ENCODE results near the gene MEOX2.

Gene MEOX2

DNA sequence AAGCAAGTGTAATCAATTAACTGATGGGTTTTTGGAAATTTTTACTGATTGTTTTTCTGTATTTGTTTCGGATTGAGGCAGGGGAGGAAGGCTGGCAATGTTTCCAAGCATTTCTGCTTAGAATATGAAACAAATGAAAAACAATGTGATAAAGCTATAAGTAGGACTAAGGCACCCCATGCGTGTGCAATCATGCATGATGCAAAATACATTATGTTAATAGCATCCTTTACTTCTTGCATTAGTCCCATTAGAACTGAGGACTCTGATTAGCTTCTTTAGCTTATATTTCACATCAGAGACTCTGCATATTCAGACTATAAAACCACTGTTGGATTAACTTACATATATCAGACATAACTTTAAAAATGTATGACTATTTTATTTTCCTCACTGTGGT, 76.0 kb downstream of the MEOX2 start:
- no peak for DNase-seq (ENCODE audit: low read depth in 2 of 2)

DNA sequence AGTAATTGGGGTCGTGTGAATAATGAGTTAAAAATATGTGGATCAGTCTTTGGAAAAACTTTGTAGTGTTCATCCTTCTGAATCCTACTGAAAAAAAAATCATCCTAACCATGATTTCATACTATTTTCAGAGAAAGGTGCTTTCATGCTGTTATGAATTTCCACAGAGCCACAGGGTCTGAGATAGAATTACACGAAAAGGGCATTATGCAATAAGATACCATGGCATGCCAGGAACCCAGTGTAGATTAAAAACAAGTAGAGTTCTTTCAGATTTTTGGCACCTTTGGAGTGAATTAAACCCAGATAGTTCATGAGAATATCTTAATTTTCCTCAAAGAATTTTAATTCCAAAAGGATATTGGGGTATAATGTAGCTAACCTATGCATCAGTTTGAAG, 77.2 kb downstream of the MEOX2 start:
- no peak for DNase-seq (ENCODE audit: low read depth in 2 of 2)

DNA sequence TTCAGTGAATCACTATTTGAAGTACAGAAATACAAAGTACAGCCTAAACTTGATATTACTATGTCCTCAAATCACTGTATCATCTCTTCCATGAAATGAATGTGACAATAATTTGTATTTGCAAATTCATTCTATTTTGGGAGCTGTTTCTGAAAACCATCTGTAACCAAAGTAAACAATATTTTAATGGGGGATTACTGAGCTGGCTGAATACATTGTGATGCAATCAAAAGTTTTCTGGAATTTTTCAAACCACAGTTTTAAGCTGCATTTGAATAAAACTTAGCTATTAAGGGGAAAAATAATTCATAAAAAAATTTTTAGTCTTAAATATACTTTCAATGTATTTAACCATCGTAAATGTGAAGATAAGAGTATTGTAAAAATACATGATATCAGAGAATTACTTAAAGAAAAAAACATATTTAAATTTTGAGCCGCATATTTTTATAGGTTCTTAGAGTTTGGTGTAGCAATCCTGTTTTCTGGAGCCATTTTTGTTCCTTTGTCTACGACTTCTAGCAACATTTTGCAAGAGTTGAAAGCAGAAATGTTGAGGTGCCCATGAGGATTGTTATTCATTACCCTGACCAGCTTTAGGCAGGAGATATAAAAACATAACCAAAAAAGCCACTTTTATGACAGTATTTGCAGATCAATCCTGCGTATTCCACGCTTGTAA, 78.8 kb downstream of the MEOX2 start:
- no peak for DNase-seq (ENCODE audit: low read depth in 2 of 2)

DNA sequence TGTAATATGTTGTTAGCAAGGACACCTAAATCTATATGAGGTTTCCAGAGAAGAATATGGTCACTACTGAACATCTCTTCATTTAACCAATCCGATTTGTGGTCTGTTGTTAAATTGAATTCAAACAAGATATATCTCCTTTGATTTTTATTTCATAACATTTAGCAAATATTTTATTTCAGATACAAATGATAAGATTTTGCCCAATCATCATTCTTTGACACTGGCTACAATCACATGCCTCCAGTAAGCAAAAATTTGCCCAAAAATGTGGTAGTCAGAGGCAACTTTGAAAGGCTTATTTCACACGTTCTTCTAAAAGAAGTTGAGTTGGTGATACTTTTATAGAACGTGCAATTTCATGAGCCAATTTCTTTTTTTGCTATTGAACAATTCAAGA, 79.9 kb downstream of the MEOX2 start:
- DNase-seq (ENCODE audit: low read depth in 2 of 2), result no peak

DNA sequence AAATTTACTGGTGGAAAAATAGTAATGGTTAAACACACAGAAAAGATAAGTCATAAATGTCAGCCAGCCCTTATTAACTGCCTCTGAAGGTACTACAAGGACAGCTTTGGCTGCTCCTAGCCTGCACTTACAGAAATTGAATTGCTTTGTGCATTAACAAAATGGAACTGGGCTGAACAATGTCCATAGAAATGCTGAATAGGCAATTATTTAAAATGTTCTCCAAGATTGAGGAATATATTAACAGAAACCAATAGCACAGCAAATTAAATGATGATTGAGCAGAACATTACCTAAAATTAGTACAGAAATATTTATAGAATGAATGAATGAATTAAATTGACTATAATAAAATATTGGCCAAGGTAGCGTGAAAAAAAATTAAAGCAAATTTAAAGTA, 82.3 kb downstream of the MEOX2 start:
- no peak for DNase-seq (ENCODE audit: low read depth in 2 of 2)

DNA sequence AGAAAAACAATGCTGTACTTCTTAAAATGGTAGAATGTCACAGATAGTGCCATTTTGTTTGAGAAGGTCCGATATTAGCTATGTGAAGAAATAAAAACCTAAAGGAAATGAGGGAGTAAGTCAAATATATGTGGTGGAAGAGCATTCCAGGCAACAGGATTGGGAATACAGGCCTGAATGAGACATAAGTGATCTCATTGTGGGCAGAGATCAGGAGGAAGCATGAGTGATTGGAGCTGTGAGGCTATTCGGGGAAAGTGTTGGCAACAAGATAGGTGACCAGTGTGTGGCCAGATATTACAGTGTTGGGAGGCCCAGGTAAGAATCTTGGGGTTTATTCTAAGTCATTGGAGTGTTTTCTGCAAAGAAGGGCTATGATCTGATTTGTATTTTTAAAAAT, 83.4 kb downstream of the MEOX2 start:
- DNase-seq (ENCODE audit: low read depth in 2 of 2), result no peak

DNA sequence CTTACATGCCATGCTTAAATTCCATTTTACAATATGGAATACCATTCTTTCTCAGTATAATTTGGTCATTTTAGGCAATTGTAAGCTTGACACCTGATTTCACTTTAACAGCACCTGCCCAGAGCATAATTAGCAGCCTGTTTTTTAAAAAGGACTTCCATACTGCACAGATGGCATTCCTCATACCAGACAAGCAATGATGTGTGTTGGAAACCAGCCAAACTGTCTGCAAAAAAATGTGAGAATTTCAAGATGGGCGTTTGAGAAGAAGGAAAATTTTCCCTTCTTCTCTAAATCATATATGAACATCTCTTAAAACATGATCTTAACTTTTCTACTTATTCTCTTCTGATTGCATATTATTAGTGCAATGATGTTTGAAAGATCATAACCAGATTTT, 84.2 kb downstream of the MEOX2 start:
- no peak for DNase-seq (ENCODE audit: low read depth in 2 of 2)

DNA sequence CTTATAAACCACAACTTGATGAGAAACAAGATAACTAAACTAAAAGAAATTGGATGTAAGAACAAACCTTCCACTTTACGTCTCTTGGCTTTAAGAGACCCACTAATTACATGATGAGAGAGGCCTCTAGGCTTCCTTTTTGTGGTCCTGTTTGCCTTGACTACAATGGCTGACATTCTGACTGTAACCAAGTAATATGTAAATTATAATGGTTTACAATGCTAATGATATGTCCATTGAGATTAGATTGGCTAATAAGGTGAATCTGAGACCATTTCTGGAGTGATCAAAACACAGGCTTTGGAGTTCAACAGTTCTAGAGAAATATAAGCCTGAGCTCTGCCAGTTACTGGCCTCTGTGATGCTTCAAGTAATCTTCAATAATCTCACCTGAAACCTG, 85.3 kb downstream of the MEOX2 start:
- DNase-seq (ENCODE audit: low read depth in 2 of 2), result no peak

DNA sequence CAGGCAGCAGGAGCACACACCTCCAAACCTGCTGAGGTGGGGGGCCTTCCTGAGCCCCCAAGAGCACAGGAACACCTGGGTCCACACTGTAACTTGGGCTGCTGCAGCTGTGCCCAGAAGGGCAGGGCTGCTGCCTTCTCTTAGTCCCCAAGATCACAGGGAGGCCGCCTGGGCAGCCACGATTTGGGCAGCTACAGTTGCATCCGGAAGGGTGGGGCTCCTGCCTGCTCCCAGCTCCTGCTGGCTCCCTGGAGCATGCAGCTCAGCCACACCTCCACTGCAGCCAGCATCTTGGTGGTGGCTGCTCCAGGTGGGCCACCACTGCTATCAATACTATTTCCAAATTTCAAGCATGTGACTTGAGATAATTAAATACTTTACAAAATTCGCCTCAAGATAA, 86.2 kb downstream of the MEOX2 start:
- no peak for DNase-seq (ENCODE audit: low read depth in 2 of 2)

DNA sequence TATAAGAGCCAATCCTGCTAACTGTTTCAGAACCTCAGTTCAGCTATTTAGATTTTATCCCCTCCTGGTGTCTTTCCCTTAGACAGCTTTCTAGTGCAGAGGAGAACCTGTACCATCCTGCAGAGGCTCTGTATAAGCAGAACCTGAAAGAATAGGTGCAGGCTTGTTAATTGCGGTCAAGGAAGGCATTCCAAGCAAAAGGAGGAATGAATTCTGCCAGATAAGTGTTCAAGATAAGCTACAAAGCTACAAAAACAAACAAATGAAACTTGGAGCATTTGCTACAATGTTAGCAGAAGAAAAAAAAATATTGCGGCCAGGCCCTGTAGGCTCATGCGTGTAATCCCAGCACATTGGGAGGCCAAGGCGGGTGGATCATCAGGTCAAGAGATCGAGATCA, 92.0 kb downstream of the MEOX2 start:
- DNase-seq (ENCODE audit: low read depth in 2 of 2), result no peak

DNA sequence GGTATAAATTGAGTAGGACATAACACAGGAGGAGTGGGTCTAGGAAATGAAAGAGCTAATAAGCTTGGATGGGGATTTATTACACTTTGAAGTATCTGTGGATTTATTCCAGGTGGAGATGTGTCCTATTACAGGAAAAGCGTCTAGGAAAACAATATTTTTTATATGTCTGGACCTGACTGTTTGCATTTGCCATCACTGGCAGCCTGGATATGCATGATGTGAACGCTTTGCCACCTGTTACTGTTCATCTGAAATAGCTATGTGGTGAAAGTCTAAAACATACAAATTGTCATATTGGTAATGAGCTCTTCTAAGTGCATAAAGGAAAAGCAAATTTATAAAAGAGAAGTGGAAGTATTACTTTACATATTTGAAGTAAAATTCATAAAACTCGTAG, 93.1 kb downstream of the MEOX2 start:
- DNase-seq (ENCODE audit: low read depth in 2 of 2), result no peak

DNA sequence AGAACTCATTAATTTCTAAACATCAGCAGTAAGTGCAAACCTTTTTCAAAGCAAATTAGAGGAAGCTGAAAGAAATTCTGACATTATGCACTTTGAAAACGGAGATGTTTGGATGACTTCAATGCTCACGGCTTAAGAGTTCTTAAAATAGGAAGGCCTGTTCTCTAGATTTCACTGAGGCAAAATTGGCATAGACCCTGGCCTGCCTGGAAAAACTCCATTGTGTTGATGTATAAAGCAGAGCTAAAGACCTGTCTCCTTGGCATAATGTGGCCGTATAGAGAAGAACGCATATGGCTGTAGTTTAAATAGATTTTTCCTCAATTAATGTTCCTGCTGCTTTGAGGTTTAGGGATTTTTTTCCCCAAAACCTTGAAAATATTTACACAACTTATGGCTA, 100.2 kb downstream of the MEOX2 start:
- DNase-seq (ENCODE audit: low read depth in 2 of 2), result no peak

DNA sequence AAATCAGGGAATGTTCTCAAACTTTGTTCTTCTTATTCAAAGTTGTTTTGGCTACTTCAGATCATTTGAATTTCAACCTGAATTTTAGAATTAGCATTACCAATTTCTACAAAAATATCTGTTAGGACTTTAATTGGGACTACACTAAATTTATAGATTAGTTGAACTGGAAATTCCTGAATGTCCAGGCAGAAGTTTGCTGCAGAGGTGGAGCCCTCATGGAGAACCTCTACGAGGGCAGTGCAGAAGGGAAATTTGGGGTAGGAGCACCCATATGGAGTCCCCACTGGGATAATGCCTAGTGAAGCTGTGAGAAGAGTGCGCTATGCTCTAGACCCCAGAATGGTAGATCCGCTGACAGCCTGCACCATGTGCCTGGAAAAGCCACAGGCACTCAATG, 101.9 kb downstream of the MEOX2 start:
- no peak for DNase-seq (ENCODE audit: low read depth in 2 of 2)

DNA sequence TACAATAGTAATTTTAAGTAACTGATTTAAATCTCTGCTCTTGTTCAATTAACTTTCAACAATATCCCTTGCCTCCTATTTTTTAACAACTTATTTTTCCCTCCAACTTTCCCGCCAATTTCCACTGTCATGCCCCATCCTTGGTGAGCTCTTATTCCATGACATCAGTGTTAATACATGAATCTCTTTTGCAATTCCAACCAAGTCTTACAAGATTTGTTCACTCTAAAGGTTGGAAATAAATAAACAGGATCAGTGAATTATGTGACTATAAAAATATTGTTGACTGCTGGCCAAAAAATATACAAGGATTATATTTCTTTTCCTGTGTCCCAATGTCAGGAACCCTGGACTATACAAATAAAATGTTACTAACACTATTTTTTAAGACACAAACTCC, 103.7 kb downstream of the MEOX2 start:
- DNase-seq (ENCODE audit: low read depth in 2 of 2), result no peak

DNA sequence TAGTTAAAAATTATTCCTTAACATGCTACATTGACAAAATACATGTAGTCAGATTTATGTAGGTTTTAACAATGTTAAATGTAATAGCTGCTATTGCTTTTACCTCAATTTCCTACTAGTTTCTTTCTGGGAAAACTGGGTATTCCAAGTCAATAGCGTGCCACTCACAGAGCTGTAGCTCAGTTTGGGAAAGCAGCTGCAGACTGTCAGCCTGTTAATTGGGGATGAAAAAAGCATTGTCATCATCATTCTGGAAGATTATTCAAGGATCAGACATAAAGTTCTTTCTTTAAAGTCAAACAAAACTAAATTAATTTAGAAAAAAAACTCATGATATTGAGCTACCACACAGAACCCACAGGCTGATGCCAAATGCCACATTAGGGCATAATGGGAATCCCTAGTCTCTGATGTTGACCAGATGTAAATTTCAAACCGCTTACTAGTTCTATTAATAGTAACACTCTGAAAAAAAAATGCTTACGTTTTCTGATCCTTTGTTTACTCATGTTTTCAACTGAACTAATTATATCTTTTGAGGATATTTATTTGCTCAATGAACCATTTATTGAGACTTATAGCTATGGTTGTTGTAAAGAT, 105.0 kb downstream of the MEOX2 start:
- no peak for DNase-seq (ENCODE audit: low read depth in 2 of 2)

DNA sequence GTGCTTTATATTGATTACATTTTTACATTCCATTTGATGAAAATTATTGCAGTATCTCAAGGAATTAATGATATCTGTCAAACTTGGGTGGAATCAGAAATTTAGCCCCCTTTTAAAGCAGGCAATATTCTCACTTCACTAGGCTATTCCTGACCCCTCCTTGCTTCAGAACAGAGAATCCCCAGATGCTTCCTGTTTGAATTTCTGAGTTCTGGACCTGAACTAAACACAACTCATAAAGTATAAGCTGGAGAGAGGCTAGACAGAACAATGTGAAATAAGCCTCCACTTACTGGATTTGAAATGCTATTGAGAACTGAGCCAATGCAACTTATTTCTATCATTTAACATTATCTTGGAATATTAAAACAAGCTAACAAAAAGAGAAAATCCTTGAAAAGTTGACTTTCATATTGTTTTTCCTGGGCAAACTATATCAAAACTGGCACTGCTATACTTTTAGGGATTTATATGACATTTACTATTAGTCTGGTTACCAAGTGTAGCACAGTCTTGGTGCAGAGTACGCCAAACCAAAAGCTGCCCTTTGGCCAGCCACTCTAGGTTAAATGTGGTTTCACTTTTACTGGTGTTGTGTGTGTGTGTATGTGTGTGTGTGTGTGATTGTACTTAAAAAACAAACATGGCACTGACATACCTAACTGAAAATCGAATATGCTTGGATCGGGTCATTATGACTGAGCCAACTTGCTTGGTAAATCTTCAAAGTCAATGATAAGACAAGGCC, 105.7 kb downstream of the MEOX2 start:
- DNase-seq (ENCODE audit: low read depth in 2 of 2), result no peak

DNA sequence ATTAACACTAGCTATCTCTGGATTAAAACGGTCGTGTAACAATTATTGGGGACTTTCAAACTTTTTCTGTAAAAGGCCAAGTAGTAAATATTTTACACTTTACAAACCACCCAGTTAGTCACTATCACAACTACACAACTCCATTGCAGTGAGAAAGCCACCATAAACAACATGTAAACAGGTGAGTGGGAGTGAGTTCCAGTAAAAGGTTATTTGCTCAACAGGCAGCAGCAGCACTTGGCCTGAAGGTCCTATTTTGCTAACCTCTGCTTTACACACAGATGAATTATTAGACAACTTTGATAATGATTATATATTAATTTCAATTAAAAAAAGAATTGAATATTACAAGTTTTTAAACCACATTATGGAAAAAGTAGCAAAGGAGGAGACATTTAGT, 108.9 kb downstream of the MEOX2 start:
- DNase-seq (ENCODE audit: low read depth in 2 of 2), result no peak

DNA sequence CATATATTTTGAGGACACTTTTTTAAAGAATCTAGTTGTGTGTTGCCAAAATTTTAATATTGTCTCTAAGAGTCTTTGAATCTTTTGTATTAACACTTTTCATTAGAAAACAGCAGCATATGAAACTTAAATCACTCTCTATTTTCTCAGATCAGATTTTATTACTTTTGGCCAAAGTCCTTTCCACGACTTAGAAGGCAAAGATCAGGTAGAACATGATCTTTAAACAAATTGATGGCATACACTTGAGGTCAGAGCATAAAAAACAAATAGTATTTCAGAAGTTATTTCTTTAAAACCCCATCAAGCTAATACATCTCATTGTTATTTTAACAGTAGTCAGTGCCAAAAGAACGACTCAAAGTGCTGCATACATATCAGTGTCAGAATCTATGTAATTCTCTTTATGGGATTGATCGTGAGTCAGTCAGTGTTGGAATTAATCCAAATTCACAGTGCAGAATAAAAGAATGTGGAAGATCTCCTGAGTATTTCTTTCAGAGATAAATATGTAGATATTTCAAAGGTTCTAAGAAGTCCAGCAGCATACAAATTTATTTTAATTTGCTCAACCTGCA, 115.1 kb downstream of the MEOX2 start:
- no peak for DNase-seq (ENCODE audit: low read depth in 2 of 2)

DNA sequence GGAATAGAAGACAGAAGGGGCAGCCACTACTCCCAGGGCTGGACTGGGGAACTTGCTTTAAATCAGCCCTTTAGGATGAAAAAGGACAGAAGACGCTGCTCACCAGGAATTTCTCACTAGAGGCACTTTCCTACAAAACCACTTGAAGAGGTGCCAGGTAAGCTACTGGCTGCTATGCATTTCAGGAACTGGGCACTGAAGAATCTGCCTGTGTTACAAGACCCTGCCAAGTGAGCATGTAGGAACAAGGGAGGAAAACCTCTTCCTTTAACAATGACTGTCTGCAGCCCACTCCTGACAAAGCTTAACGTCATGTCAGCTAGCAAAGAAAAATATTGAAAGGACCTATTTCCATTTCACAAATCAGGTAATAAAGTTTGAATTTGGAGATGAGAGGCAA, 118.8 kb downstream of the MEOX2 start:
- no peak for DNase-seq (ENCODE audit: low read depth in 2 of 2)

DNA sequence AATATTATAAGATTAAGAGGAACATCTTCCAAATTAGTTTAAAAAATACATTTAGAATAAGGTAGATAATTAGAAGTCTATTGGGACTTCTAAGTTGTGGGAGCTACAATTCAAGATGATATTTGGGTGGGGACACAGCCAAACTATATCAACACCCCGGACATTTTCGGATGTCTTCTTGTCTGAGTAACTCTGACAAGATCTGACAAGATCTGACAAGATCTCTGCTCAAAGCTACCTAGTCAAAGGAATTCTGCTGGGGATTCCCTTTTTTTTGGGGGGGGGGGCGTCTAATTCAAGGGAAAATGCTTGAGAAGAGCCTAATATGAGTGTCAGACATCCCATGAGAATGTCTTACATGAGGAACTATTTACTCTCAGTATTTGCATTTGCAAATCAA, 119.4 kb downstream of the MEOX2 start:
- DNase-seq (ENCODE audit: low read depth in 2 of 2), result no peak

DNA sequence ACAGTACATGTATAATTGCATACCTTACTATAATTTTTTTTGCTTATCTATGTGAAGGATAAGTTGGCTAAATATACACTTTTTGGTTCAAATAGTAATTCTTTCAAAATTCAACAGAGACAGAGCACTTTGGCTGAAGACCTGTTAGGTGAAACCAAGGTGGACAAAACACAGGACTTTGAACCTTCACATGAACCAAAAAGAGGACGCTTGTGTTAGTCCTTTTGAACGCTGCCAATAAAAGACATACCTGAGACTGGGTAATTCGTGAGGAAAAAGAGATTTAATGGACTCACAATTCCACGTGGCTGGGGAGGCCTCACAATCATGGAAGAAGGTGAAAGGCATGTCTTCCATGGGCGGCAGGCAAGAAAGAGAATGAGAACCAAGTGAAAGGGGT, 120.0 kb downstream of the MEOX2 start:
- DNase-seq (ENCODE audit: low read depth in 2 of 2), result no peak

DNA sequence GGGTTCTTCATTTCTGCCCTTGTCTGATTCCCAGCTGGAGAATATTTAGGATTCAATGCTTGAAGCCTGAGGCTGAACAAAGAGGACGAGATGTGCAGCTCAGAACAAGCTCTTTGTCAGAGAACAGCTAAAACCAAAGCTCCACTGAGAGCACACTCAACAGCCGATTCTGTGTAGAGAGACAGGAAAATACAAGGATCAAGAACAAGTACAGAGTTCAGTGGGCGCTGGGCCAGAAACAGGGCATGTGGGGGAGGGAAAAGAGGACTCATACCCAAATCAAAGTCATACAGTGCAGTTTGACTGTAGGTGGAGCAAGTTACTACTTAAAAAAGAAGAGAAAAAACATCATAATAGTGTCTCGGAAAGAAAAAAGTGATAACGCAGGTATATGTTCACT, 124.6 kb downstream of the MEOX2 start, which contains the start of gene AGMO:
Gene AGMO (minus strand): TSS at position 181 of the 400 bp plus-strand sequence.
- DNase-seq (ENCODE audit: low read depth in 2 of 2), result no peak

Measured in stimulated activated CD4-positive, alpha-beta T cell treated with anti-CD3 and anti-CD28 coated beads, Interleukin-1b, Interleukin-23, amount 100 ng/mL, for 1 hour (primary cell).